ENCODE results near the gene ADISSP.

GRCh38 chr20:3784216-3784853, 16.8 kb upstream of the ADISSP start:
- TF ChIP-seq, protein P1, sequence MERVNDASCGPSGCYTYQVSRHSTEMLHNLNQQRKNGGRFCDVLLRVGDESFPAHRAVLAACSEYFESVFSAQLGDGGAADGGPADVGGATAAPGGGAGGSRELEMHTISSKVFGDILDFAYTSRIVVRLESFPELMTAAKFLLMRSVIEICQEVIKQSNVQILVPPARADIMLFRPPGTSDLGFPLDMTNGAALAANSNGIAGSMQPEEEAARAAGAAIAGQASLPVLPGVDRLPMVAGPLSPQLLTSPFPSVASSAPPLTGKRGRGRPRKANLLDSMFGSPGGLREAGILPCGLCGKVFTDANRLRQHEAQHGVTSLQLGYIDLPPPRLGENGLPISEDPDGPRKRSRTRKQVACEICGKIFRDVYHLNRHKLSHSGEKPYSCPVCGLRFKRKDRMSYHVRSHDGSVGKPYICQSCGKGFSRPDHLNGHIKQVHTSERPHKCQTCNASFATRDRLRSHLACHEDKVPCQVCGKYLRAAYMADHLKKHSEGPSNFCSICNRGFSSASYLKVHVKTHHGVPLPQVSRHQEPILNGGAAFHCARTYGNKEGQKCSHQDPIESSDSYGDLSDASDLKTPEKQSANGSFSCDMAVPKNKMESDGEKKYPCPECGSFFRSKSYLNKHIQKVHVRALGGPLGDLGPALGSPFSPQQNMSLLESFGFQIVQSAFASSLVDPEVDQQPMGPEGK (CRISPR knock-in tag; IDR thresholded peaks at IDR 0.05; ENCODE audit: borderline replicate concordance), result no peak
- TF ChIP-seq CSDC2 (CRISPR knock-in tag; IDR thresholded peaks at IDR 0.05), result no peak
- TF ChIP-seq ZFP30 (CRISPR knock-in tag; IDR thresholded peaks at IDR 0.05), result no peak
- no peak for TF ChIP-seq ZNF70 (CRISPR knock-in tag; IDR thresholded peaks at IDR 0.05)
